ENCODE data around the gene ARID5B.

DNA sequence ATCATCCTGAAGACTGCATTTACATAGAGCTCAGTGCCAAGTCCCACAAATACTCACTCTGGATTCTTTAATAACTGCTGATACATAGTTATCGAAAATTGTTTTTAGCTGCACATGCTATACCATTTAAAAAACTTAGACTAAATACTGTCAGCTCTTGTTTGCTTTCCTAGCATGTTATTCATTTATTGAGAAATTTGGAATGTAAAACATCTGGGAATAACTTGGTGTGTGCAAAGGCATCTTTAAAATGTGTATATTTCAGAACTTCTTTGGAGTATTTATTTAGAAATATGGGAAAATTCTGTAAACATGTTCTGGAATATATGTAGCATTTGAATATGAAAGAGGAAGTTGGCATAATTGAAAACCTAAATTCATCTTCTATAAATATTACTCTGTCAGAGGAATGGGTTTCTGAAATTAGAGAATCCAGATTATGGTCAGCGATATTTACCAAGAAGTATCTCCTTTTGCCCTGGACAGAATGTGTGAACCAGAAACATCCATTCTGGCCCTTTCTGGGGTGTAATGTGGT is 119.7 kb downstream of the ARID5B start:
- TF ChIP-seq POLR2AphosphoS5 (IDR thresholded peaks at IDR 0.05) (no peak), POLR2A (IDR thresholded peaks at IDR 0.05) (no peak)
- TF ChIP-seq, protein P1, sequence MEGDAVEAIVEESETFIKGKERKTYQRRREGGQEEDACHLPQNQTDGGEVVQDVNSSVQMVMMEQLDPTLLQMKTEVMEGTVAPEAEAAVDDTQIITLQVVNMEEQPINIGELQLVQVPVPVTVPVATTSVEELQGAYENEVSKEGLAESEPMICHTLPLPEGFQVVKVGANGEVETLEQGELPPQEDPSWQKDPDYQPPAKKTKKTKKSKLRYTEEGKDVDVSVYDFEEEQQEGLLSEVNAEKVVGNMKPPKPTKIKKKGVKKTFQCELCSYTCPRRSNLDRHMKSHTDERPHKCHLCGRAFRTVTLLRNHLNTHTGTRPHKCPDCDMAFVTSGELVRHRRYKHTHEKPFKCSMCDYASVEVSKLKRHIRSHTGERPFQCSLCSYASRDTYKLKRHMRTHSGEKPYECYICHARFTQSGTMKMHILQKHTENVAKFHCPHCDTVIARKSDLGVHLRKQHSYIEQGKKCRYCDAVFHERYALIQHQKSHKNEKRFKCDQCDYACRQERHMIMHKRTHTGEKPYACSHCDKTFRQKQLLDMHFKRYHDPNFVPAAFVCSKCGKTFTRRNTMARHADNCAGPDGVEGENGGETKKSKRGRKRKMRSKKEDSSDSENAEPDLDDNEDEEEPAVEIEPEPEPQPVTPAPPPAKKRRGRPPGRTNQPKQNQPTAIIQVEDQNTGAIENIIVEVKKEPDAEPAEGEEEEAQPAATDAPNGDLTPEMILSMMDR (IDR thresholded peaks at IDR 0.05): no peak

All from transverse colon (tissue), 4 donors.